Globus pallidus (tissue), 1 donor: ENCODE measurements around the gene DNAH11.

Experiments used
- DNase-seq: peaks from one replicate; pipeline ENCODE4 v3.0.0-alpha.2; 2015; ENCODE audit warnings: low spot score

The DNAH11 gene

DNA sequence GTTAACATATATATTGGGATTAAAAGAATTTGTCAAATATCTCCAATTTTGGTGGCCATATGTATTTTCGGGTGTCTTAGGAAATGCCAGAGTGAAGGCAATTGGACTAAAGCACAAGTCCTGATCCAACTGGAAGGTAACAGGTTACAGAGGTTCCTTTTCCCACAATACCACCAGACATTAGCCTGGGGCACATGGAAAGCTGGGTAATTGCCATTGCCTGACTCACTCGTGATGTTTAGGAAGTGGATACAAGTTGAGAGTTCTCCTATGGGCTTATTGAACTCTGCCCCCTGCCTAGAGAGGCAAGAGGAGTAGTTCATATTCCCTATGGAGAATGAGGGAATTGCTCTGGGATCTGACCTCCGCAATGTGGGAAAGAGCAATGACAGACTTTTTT is 5.7 kb downstream of the DNAH11 start:
- no peak for DNase-seq

DNA sequence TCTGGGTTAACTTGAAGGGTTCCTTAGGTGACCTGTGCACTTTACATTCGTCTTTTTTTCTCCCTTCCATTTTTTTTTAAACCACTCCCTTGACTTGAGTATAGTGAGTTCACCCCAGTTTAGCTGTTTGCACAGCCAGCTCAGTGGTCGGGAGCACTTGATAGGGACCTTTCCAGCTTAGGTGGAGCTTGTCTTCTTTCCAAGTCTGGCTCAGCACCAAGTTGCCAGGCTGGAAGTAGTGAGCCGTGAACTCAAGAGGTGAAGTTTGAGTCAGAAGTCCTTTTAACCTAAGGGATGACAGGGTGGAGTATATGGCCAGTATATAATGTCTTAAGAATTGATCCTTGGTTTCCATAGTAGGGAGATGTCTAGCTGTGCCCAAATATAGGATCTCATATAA is 7.2 kb downstream of the DNAH11 start:
- no peak for DNase-seq

GRCh38 chr7:21550821-21551531 is 8.1 kb downstream of the DNAH11 start:
- no peak for DNase-seq

GRCh38 chr7:21562385-21562784 is 19.5 kb downstream of the DNAH11 start:
- DNase-seq, result no peak

GRCh38 chr7:21565614-21566013 is 22.8 kb downstream of the DNAH11 start:
- DNase-seq, result no peak

DNA sequence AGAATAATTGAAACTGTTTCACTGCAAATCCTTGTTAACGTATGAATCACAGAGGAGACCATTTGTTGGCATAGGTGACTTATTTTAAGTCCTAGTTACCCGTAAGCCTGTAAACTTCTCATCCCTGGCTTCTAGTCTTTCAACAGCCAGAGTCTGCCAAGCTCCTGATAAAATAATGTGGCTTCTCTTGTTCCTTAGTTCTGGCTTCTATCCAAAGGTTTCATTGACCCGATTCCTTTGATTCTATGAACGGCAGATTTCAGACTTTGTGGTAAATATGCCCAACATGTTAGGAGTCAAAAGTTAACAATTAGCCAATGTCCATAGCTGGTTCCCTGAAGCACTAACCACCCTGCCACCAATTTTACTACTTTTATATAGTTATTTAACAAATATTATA is 23.3 kb downstream of the DNAH11 start:
- DNase-seq, result no peak

DNA sequence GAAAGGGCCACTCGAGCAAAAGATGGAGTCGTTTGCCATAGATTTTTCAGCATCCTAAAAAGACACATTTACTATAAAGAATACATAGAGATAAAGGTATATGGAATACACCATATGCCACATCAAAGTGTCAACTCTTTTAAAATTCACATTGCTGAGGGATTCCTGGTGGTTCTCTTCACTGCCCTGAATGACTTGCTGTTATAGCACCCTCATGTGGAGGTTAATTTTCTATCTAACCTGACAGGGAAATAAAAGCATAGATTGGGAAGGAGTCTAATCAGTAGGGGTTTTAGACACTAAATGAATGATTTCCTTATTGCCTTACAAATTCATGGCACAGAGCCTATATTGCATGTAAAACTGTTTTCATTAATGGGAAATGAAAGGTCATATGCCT is 25.9 kb downstream of the DNAH11 start:
- DNase-seq, result no peak

- no peak for DNase-seq
Measured at GRCh38 chr7:21572331-21573313, 29.8 kb downstream of the DNAH11 start.

DNA sequence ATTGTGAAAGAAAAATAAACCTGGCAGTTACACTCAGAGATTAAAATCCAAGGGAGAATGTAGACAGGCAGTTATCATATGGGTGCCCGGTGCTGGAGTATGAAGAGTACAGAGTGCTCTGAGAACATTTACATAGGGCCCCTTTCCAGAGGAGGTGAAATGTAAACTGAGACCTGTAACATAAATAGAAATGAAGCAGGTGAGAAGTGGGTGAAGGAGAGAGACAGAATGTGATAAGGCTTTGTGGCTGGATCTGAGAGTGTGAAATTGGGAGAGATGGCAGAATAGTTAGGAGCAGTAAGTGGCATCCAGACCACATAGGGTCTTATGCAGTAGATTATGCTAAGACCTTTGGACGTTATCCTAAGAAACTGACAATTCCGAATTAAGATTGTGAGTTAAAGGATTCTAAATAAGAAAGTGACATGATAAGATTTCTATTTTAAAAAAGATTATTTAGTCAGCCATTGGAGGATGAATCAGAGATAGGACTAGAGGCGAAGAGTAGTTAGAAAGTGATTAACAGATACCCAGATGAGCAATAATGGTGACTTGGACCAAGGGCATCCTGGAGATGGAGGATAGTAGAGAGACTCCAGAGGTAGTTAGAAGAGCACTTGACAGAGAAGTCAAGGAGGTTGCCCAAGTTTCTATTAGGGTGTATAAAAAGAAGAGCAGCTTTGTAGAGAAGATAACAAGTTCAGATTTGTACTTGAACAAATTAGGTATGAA is 36.7 kb downstream of the DNAH11 start:
- DNase-seq, result no peak

DNA sequence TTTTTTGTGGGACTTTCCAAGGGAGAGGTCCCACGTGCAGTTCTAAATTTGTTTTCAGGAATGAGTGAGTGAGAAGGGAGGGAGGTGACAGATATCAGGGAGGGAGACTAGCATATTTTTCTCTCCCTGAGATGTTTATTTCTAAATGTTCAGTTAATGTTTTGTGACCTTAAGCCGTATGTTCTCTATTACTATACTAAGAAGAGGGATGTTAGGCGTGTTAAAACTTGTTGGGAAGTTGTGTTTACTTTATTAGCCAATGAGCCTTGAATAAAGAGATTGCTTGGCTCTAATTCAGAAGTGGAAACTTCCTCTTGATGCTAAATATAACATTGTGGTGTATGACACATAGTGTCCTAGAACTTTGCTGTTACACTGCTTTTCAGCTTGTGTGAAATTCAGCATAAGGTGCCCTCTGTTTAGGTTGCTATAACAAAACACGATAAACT is 37.3 kb downstream of the DNAH11 start:
- DNase-seq, result no peak

- no peak for DNase-seq
Measured at GRCh38 chr7:21585070-21585724, 42.4 kb downstream of the DNAH11 start.

GRCh38 chr7:21587139-21587784 is 44.4 kb downstream of the DNAH11 start:
- DNase-seq, result no peak

- no peak for DNase-seq
Measured at GRCh38 chr7:21596801-21597200, 54.0 kb downstream of the DNAH11 start.

DNA sequence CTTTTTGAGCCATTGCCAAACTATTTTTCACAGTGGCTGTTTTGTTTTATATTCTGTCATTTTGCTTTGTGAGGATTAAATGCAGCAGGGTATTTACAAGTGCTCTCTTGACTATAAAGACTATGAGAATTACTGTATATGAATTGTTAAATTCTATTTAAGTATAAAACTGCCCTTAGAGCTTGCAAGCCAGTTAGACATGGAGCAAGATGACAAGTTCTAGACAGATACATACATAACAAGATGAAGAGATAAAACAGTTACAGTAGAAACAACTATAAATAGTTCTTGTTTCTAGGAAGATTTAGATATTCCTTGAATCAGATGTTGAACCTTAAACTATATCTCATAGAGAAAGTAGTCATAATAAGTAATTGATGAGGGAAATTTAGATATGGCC is 60.6 kb downstream of the DNAH11 start:
- no peak for DNase-seq

DNA sequence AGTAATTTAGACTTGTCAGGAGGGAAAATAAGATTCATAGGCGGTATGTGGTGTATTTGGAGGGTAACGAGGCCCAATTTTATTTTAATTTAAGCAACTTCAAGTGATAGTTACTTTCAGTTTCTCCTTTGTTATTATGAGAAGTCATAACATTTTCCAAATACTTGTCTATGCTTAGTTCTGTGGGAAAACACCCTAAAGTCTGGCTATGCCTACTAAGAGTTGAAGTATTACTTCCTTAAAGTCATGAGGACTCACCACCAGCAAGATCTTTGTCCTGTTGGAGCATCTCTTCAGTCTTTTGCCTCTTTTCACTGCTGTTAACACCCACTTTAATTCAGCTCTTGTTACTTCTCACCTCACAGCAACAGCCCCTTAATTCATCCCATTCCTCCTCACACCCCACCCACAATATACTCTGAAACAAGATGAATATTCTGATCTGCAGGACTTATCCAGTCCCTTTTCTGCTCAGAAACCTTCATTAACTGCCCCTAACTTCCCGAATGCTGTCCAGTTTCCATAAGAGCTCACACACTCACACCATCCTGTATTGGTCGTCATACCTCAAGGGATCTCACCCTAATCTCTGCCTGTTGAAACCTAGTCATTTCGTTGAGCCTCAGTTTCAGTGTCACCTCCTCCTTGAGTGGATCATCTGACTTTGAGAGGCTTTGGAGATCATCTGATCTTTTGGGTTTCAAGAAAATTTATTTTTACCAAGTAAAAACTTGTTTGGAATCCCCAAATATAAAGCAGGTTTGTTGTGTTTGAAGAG is 61.3 kb downstream of the DNAH11 start:
- DNase-seq, result no peak

- no peak for DNase-seq
Measured at GRCh38 chr7:21605008-21605585, 62.3 kb downstream of the DNAH11 start.

GRCh38 chr7:21608465-21608864 is 65.6 kb downstream of the DNAH11 start:
- DNase-seq, result no peak

- DNase-seq, result no peak
Measured at GRCh38 chr7:21611129-21611528, 68.3 kb downstream of the DNAH11 start.

- DNase-seq, result no peak
Measured at GRCh38 chr7:21616091-21616490, 73.3 kb downstream of the DNAH11 start.

DNA sequence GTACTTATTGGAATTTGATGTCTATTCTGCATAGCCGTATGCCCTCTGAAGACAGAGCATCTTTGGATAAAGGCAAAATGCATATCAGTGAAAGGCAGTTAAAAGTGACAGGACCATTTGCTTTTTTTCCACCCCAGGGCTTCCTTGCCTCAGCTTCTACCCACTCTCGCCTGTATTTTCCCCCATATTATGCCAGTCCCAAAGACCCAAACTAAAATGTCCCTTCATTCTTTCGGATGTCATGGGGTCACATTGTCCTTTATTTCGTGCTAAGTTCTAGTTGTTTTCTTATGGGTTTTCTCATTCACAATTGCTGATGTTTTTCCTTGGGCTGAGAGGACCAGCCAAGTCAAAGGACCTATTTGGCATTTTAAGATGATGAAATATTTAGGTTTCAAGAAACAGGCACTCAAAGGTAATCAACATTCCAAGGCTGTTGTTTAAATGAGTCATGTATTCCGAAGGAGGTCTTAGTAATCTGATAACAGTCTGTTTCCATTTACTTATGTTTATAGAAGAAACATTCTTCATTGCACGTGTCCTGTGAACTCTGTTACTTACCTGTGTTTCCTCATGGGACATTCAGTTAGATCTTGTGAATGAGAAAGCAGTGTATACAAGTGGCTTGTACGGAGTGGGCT is 74.1 kb downstream of the DNAH11 start:
- DNase-seq, result no peak
